Neuronal stem cell (in vitro differentiated cells): Measurements from ENCODE around the gene BUD13.

Experiments
- DNase-seq: peaks from one replicate; pipeline ENCODE4 v3.0.0-alpha.2; 2013; ENCODE audit warnings: low spot score
- H2AFZ ChIP-seq: one replicate; pipeline ENCODE4 v1.6.1; 2013; ENCODE audit warnings: mild to moderate bottlenecking, low read length, inconsistent platforms
- H2AK5ac ChIP-seq: 2 replicates; pipeline ENCODE4 v1.6.1; 2013; ENCODE audit warnings: low read depth, mild to moderate bottlenecking, inconsistent platforms, low read length, moderate library complexity, mixed read lengths
- H2BK120ac ChIP-seq: 2 replicates; pipeline ENCODE4 v1.6.1; 2013; ENCODE audit warnings: low read depth, mild to moderate bottlenecking, inconsistent platforms, low read length, moderate library complexity, mixed read lengths
- H2BK12ac ChIP-seq: one replicate; pipeline ENCODE4 v1.6.1; 2013; ENCODE audit warnings: low read length, inconsistent platforms
- H2BK15ac ChIP-seq: 2 replicates; pipeline ENCODE4 v1.6.1; 2013; ENCODE audit warnings: mild to moderate bottlenecking, low read length, inconsistent platforms, mixed read lengths
- H2BK5ac ChIP-seq: one replicate; pipeline ENCODE4 v1.6.1; 2013; ENCODE audit warnings: inconsistent platforms, mild to moderate bottlenecking, low read length, moderate library complexity
- H3K14ac ChIP-seq: one replicate; pipeline ENCODE4 v1.6.1; 2013; ENCODE audit warnings: low read length, inconsistent platforms
- H3K18ac ChIP-seq: 2 replicates; pipeline ENCODE4 v1.6.1; 2013; ENCODE audit warnings: low read length, inconsistent platforms
- H3K23ac ChIP-seq: 2 replicates; pipeline ENCODE4 v1.6.1; 2013; ENCODE audit warnings: low read depth, mild to moderate bottlenecking, mixed read lengths, low read length, inconsistent platforms; ENCODE audit not compliant: poor library complexity
- H3K27ac ChIP-seq: replicated peaks from 3 replicates; pipeline ENCODE4 v1.5.1; 2013; ENCODE audit warnings: low read length, inconsistent platforms
- H3K27me3 ChIP-seq, 3 experiments: 2 replicates each; pipeline ENCODE4 v1.6.1; 2013; ENCODE audit warnings: low read length in 3 of 3, mild to moderate bottlenecking in 2 of 3, inconsistent platforms in 1 of 3, low read depth in 1 of 3, mixed read lengths in 1 of 3, moderate library complexity in 1 of 3; ENCODE audit not compliant: control insufficient read depth in 3 of 3, insufficient read depth in 3 of 3
- H3K36me3 ChIP-seq, 2 donors: replicated peaks in 1 of 2; 2 replicates each; pipeline ENCODE4 v1.6.1; 2013; ENCODE audit warnings: low read length in 2 of 2; ENCODE audit not compliant: control insufficient read depth in 2 of 2, insufficient read depth in 2 of 2
- H3K4ac ChIP-seq: 2 replicates; pipeline ENCODE4 v1.6.1; 2013; ENCODE audit warnings: inconsistent platforms, mild to moderate bottlenecking, low read length, moderate library complexity
- H3K4me1 ChIP-seq, 2 donors: 1 replicate in 1 of 2; 2 replicates in 1 of 2; pipeline ENCODE4 v1.6.1; 2013; ENCODE audit warnings: low read length in 2 of 2, low read depth in 1 of 2; ENCODE audit not compliant: control insufficient read depth in 2 of 2, insufficient read depth in 1 of 2
- H3K4me2 ChIP-seq: one replicate; pipeline ENCODE4 v1.6.1; 2013; ENCODE audit warnings: mild to moderate bottlenecking, low read length, inconsistent platforms; ENCODE audit not compliant: insufficient read depth, poor library complexity, severe bottlenecking
- H3K4me3 ChIP-seq, 2 donors: 2 replicates each; pipeline ENCODE4 v1.5.1; 2013; ENCODE audit warnings: low read length in 2 of 2, mild to moderate bottlenecking in 2 of 2, inconsistent platforms in 1 of 2, moderate library complexity in 1 of 2
- H3K79me1 ChIP-seq: one replicate; pipeline ENCODE4 v1.6.1; 2013; ENCODE audit warnings: low read depth, mild to moderate bottlenecking, inconsistent platforms, low read length, moderate library complexity
- H3K9ac ChIP-seq: one replicate; pipeline ENCODE4 v1.6.1; 2013; ENCODE audit warnings: mild to moderate bottlenecking, low read depth, low read length, inconsistent platforms; ENCODE audit not compliant: poor library complexity
- H3K9me3 ChIP-seq, 2 donors: replicated peaks in 1 of 2; 2 replicates each; pipeline versions ENCODE3 to v1.6.1; 2013; ENCODE audit warnings: low read length in 2 of 2, mild to moderate bottlenecking in 2 of 2, inconsistent platforms in 1 of 2, low read depth in 1 of 2, mixed read lengths in 1 of 2, moderate library complexity in 1 of 2; ENCODE audit not compliant: control insufficient read depth in 2 of 2, insufficient read depth in 1 of 2
- H4K8ac ChIP-seq: one replicate; pipeline ENCODE4 v1.6.1; 2013; ENCODE audit warnings: low read depth, mild to moderate bottlenecking, inconsistent platforms, low read length, moderate library complexity
- H4K91ac ChIP-seq: one replicate; pipeline ENCODE4 v1.6.1; 2013; ENCODE audit warnings: low read length, low read depth, mild to moderate bottlenecking, inconsistent platforms; ENCODE audit not compliant: poor library complexity
- WGBS, 2 donors: extraction: QIAGEN DNeasy Blood & Tissue Kit; methylation state at CpG; one replicate each; pipeline ENCODE4 v1.1.7; 2013; ENCODE audit warnings: missing lambda C conversion rate in 2 of 2, mixed read lengths in 1 of 2; ENCODE audit not compliant: insufficient read length in 2 of 2, insufficient replicate concordance in 1 of 2; ENCODE audit errors: extremely low coverage in 2 of 2; 5-methylcytosine and 5-hydroxymethylcytosine counted together

The BUD13 gene

DNA sequence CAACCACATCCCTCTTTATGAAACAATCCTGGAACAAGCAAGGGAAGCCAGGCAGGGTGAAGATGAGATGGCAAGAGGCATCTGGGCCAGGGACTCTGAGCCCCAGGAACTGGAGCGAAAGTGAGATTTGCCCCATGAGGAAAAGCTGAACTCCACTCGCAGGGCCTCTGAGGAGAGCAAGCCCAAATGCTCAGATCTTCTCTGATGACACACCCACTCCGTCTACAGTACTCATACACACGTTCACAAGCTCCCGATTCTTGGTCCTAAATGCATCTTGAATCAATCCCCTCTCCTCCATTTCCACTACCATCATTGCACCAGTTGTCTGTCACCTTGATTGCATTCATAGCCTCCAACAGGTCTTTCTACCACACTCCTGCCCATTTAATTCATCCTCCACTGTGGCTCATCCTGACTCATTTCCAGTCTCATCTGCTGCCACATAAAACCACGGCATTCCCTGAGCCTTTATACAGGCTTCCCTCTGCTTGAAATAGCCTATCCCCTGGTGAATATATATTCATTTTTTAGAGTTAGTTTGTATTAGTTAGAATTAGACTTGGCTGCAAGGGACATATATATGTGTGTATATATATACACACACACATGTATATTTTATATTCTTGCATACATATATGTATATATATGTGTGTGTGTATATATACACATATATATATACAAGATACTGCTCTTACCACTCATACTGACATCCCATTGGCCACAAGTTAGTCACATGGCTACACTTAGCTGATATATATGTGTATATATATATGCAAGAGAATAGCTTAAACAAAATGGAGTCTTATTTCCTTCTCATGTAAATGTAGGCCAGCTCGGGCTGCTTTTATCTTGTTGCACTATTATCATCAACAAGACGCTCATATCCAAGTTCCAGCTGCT lies 20.3 kb upstream of the BUD13 start:
- Histone ChIP-seq H3K14ac (no peak overlapping the region), H3K4me2 (no peak overlapping the region), H2BK5ac (no peak overlapping the region), H2BK120ac (no peak overlapping the region), H3K4ac (no peak overlapping the region), H2AFZ (peak overlapping the region; percentile 46), H3K4me3 (no peak overlapping the region), H3K18ac (no peak overlapping the region), H3K79me1 (no peaks in the 10 kb centered on the region), H3K9ac (no peak overlapping the region), H2BK15ac (no peak overlapping the region), H4K91ac (no peak overlapping the region), H3K27ac (no peak overlapping the region), H2AK5ac (no peak overlapping the region), H3K27me3 (peaks cover 0 to 12% (median 3%) of the 10 kb centered on the region in 3 experiments), H3K23ac (no peak overlapping the region), H4K8ac (no peak overlapping the region), H3K9me3 (no peaks in the 10 kb centered on the region), H2BK12ac (no peak overlapping the region), H3K36me3 (no peaks in the 10 kb centered on the region), H3K4me1 (peaks cover 3 to 13% of the 10 kb centered on the region in 2 donors)
- WGBS, 2 donors = no CpG with 5 or more reads among the region's 8 CpGs
- no peak for DNase-seq

DNA sequence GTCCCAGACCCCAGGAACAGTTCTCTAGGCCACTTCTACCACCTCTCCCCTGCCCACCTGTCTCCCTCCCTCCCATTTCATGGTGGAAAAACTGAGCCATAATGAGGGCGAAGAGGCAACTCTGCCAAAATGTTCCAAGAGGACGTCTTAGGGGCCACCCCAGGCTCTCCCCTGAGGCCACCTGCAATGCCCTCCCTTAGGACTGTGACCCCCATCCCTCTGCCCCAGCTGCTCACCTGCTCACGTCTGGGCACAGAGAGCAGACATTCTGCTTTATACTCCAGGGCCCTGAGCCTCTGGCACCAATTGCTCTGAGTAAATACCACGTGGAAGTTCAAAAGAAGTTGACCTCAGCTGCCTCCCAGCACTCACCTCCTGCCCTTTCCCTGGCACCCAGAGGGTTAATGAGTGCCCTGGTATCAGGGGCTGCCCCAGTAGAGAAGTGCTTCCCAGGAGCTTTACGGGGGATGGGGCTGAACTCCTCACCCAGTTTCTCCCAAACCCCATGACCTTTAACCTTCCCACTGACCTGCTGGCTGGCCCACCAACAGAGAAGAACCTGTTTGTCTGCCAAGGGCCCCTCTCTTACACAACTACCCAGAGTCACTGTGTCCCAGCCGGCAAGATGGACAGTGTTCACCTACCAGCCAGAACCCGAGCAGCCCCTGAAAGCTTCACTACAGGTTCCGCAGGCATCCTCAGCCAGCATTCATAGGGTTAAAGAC lies 19.5 kb upstream of the BUD13 start:
- no CpG with 5 or more reads among the region's 8 CpGs for WGBS, 2 donors
- Histone ChIP-seq H2BK15ac (peak overlapping the region; percentile 95), H3K14ac (no peak overlapping the region), H3K27me3 (peaks cover 0 to 12% (median 3%) of the 10 kb centered on the region in 3 experiments), H2BK120ac (no peak overlapping the region), H2AK5ac (peak overlapping the region; percentile 49), H3K4me3 (no peak overlapping the region), H3K79me1 (no peaks in the 10 kb centered on the region), H3K9me3 (no peaks in the 10 kb centered on the region), H3K4me2 (no peak overlapping the region), H2AFZ (no peak overlapping the region), H4K91ac (no peak overlapping the region), H3K27ac (no peak overlapping the region), H3K18ac (no peak overlapping the region), H4K8ac (no peak overlapping the region), H3K23ac (no peak overlapping the region), H3K36me3 (no peaks in the 10 kb centered on the region), H3K4me1 (peaks cover 3 to 14% of the 10 kb centered on the region in 2 donors), H3K9ac (no peak overlapping the region), H3K4ac (no peak overlapping the region), H2BK12ac (no peak overlapping the region), H2BK5ac (peak overlapping the region; percentile 33)
- DNase-seq = no peak

GRCh38 chr11:116791813-116792143 lies 19.0 kb upstream of the BUD13 start, which contains the start of gene APOA5:
APOA5 (minus strand) TSS chr11:116791879; CDS start chr11:116791860, 19 bp downstream.
- H3K14ac ChIP-seq = no peak within 1 kb of the TSS
- peak within 1 kb of the TSS; percentile 76 for H3K18ac ChIP-seq
- peak within 1 kb of the TSS; percentile 37 for H3K23ac ChIP-seq
- no peak within 1 kb of the TSS for H4K8ac ChIP-seq
- no peaks in the 10 kb centered on the region for H3K9me3 ChIP-seq
- peak within 1 kb of the TSS; percentile 95 for H2BK15ac ChIP-seq
- H2AFZ ChIP-seq = peak within 1 kb of the TSS; percentile 84
- H3K27ac ChIP-seq = no peak within 1 kb of the TSS
- H3K4ac ChIP-seq = no peak within 1 kb of the TSS
- no peaks in the 10 kb centered on the region for H3K79me1 ChIP-seq
- no peak for DNase-seq
- no peak within 1 kb of the TSS for H3K4me3 ChIP-seq
- no peak within 1 kb of the TSS for H2BK120ac ChIP-seq
- peak within 1 kb of the TSS; percentile 19 for H4K91ac ChIP-seq
- peak within 1 kb of the TSS; percentile 33 for H2BK5ac ChIP-seq
- H3K36me3 ChIP-seq = peaks cover 0 to 3% of the 10 kb centered on the region in 2 donors
- H3K9ac ChIP-seq = no peak within 1 kb of the TSS
- peak within 1 kb of the TSS; percentile 27 for H3K4me2 ChIP-seq
- H2AK5ac ChIP-seq = peak within 1 kb of the TSS; percentile 49
- peaks cover 0 to 12% (median 3%) of the 10 kb centered on the region in 3 experiments for H3K27me3 ChIP-seq
- H3K4me1 ChIP-seq = peaks cover 7 to 17% of the 10 kb centered on the region in 2 donors
- no CpG with 5 or more reads among the region's 7 CpGs for WGBS, 2 donors
- H2BK12ac ChIP-seq = no peak within 1 kb of the TSS
